Gastroesophageal sphincter (tissue), 3 donors: ENCODE measurements around the gene TK2.

Experiments
- CTCF ChIP-seq, 4 experiments: fragments of 200-600 bp in 2 of 4; fragments of 450-650 bp in 2 of 4; sonication (generic) in 1 of 4; IDR thresholded peaks; one replicate each; pipeline ENCODE4 v1.5.1; 2017 to 2019; ENCODE audit warnings: antibody characterized with exemption in 4 of 4, mild to moderate bottlenecking in 2 of 4, moderate library complexity in 2 of 4
- EP300 ChIP-seq: sonication (generic); formaldehyde crosslinking; IDR thresholded peaks from one replicate; pipeline ENCODE4 v1.6.1; 2017; ENCODE audit warnings: antibody characterized with exemption, mild to moderate bottlenecking
- POLR2A ChIP-seq, 2 donors: fragments of 450-650 bp; IDR thresholded peaks; one replicate each; pipeline ENCODE4 v1.6.1; 2017; ENCODE audit warnings: antibody characterized with exemption in 2 of 2, mild to moderate bottlenecking in 2 of 2, moderate library complexity in 1 of 2
- POLR2AphosphoS5 ChIP-seq: sonication (generic); formaldehyde crosslinking; IDR thresholded peaks from one replicate; pipeline ENCODE4 v1.6.1; 2017; ENCODE audit warnings: antibody characterized with exemption

GRCh38 chr16:66494916-66495315 is 55.0 kb downstream of the TK2 start:
- TF ChIP-seq CTCF (IDR thresholded peaks at IDR 0.05) (no peak), POLR2A (IDR thresholded peaks at IDR 0.05) (no peak), EP300 (no peak), POLR2AphosphoS5 (no peak)
